ENCODE measurements around the gene SLC38A5. TPM values are rescaled to one million over a fixed set of nuclear protein-coding genes. Genes with fewer than 3 reads are reported as not detected.

Gene SLC38A5
- polyA plus RNA-seq, 2 of the 4 experiments (the other 2 are of a cell fraction): 0.32 to 0.36 TPM

DNA sequence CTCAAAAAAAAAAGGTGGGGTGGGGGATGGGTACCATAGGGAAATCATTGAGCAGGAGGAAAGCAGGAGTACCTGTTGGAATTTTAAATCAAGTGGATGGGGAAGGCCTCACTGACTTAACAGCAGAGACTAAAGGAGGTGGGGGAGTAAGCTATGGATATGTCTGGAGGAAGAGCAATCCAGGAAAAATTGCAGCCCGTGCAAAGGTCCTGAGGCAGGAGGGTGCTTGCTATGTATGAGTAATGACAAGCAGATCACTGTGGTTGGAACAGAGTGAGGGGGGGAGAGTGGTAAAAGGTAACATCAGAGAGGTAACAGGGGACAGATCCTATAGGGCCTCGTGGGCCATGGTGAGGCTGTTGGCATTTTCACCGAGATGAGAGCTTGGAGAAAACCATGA lies 10.1 kb upstream of the SLC38A5 start (continued):
- TF ChIP-seq MAFK (IDR thresholded peaks at IDR 0.05; ENCODE audit: partially characterized antibody) (no peak), EP300 (IDR thresholded peaks at IDR 0.05) (no peak), POLR2AphosphoS2 (conservative IDR thresholded peaks at IDR 0.05; ENCODE audit: low read length) (no peak)
- TF ChIP-seq, protein P1, sequence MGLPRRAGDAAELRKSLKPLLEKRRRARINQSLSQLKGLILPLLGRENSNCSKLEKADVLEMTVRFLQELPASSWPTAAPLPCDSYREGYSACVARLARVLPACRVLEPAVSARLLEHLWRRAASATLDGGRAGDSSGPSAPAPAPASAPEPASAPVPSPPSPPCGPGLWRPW (IDR thresholded peaks at IDR 0.05): no peak

- Histone ChIP-seq H3K27ac (no peak overlapping the region), H3K4me3 (no peak overlapping the region), H3K4me2 (no peak overlapping the region), H3K9me3 (no peaks in the 10 kb centered on the region), H3K4me1 (peaks cover 15% of the 10 kb centered on the region)
- FAIRE-seq (no peak), ATAC-seq (no peak), DNase-seq (ENCODE audit: low read depth in 1 of 2, low spot score in 1 of 2) (no peak)
- POLR2A ChIA-PET: no interaction called here
- TF ChIP-seq ATOH8 (CRISPR knock-in tag; IDR thresholded peaks at IDR 0.05; ENCODE audit: low read depth): no peak
- TF ChIP-seq TFCP2L1 (CRISPR knock-in tag; IDR thresholded peaks at IDR 0.05): no peak
- no peak for TF ChIP-seq FOSL2 (IDR thresholded peaks at IDR 0.05)
- TF ChIP-seq FOSL2 (CRISPR knock-in tag; IDR thresholded peaks at IDR 0.05): no peak
- no peak for TF ChIP-seq SMC3 (IDR thresholded peaks at IDR 0.05)
- no peak for TF ChIP-seq KDM1A (IDR thresholded peaks at IDR 0.05; ENCODE audit: low read depth)
- TF ChIP-seq HOXB13 (CRISPR knock-in tag; IDR thresholded peaks at IDR 0.05; ENCODE audit: low read depth): no peak
- 89% methylated on average over 5 of the region's 5 CpGs for WGBS (ENCODE audit: missing lambda C conversion rate)
- CTCF ChIA-PET: no interaction called here
These were observed 8.7 kb upstream of the SLC38A5 start for GRCh38 chrX:48478806-48479205.

- 96% methylated on average over 18 of the region's 19 CpGs for WGBS (ENCODE audit: missing lambda C conversion rate)
- ATAC-seq (no peak), FAIRE-seq (no peak), DNase-seq (ENCODE audit: low read depth in 1 of 2, low spot score in 1 of 2) (no peak)
- CTCF ChIA-PET: no interaction called here
- TF ChIP-seq ESRRA (IDR thresholded peaks at IDR 0.05; ENCODE audit: borderline replicate concordance, low read length) (no peak), JUN (IDR thresholded peaks at IDR 0.05) (no peak), E2F6 (IDR thresholded peaks at IDR 0.05; ENCODE audit: borderline replicate concordance, low read depth) (no peak), CBX8 (IDR thresholded peaks at IDR 0.05) (no peak), CEBPB (IDR thresholded peaks at IDR 0.05) (no peak), ZSCAN20 (CRISPR knock-in tag; IDR thresholded peaks at IDR 0.05) (no peak), MAFK (IDR thresholded peaks at IDR 0.05; ENCODE audit: partially characterized antibody) (no peak), NFE2L2 (conservative IDR thresholded peaks at IDR 0.05; ENCODE audit: low read length) (no peak), TFCP2L1 (CRISPR knock-in tag; IDR thresholded peaks at IDR 0.05) (no peak), USF2 (IDR thresholded peaks at IDR 0.05) (no peak), RNF2 (IDR thresholded peaks at IDR 0.05; ENCODE audit: borderline replicate concordance, low read depth) (no peak), KDM5A (IDR thresholded peaks at IDR 0.05) (no peak), EP300 (IDR thresholded peaks at IDR 0.05) (no peak), RFX5 (IDR thresholded peaks at IDR 0.05) (no peak), POLR2A (IDR thresholded peaks at IDR 0.05; ENCODE audit: low read length) (no peak), RCOR1 (IDR thresholded peaks at IDR 0.05; ENCODE audit: low read depth, low read length) (no peak), HDAC2 (IDR thresholded peaks at IDR 0.05) (no peak), FOSB (CRISPR knock-in tag; IDR thresholded peaks at IDR 0.05) (no peak)
- TF ChIP-seq, protein P2, sequence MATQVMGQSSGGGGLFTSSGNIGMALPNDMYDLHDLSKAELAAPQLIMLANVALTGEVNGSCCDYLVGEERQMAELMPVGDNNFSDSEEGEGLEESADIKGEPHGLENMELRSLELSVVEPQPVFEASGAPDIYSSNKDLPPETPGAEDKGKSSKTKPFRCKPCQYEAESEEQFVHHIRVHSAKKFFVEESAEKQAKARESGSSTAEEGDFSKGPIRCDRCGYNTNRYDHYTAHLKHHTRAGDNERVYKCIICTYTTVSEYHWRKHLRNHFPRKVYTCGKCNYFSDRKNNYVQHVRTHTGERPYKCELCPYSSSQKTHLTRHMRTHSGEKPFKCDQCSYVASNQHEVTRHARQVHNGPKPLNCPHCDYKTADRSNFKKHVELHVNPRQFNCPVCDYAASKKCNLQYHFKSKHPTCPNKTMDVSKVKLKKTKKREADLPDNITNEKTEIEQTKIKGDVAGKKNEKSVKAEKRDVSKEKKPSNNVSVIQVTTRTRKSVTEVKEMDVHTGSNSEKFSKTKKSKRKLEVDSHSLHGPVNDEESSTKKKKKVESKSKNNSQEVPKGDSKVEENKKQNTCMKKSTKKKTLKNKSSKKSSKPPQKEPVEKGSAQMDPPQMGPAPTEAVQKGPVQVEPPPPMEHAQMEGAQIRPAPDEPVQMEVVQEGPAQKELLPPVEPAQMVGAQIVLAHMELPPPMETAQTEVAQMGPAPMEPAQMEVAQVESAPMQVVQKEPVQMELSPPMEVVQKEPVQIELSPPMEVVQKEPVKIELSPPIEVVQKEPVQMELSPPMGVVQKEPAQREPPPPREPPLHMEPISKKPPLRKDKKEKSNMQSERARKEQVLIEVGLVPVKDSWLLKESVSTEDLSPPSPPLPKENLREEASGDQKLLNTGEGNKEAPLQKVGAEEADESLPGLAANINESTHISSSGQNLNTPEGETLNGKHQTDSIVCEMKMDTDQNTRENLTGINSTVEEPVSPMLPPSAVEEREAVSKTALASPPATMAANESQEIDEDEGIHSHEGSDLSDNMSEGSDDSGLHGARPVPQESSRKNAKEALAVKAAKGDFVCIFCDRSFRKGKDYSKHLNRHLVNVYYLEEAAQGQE (IDR thresholded peaks at IDR 0.05): no peak
- H3K4me2 ChIP-seq: no peak overlapping the region
- peaks cover 15% of the 10 kb centered on the region for H3K4me1 ChIP-seq
- no peak overlapping the region for H3K4me3 ChIP-seq
- POLR2A ChIA-PET: no interaction called here
- H3K9me3 ChIP-seq: no peaks in the 10 kb centered on the region
- no peak overlapping the region for H3K27ac ChIP-seq
These were observed 8.1 kb upstream of the SLC38A5 start for GRCh38 chrX:48477960-48478755.

Data from A549 (cell line).